ENCODE results near the gene ZMYND8. TPM values are rescaled to one million over a fixed set of nuclear protein-coding genes. Genes with fewer than 3 reads are reported as not detected.

The ZMYND8 gene
- total and polyA plus RNA-seq, 2 of the 4 experiments (the other 2 are of a cell fraction): 24.0 to 28.2 TPM

DNA sequence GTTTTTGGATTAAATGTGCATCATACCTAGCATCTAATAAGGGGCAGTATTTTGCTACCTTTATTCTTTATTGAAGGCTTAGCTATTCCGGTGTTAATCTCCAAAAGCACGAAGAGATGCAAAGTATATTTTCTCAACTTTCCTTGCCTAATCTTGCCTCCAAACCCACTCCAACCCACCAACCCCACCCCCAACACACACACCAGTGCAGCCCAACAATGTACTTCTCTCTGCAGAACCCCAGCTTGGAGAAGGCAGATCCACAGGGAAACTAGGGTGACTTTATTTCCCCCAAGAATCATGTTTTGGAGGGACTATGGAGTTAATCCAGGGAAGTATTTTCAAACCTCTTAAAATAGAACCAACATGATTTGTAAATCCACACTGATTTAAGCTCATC, 73.6 kb downstream of the ZMYND8 start:
- CTCF ChIA-PET: interaction anchor here (0.6 kb wide), 1 partner anchor 211 kb away, joined by 5 read pairs; no protein-coding TSS in a partner anchor

More for the DNA sequence above, 73.6 kb downstream of the ZMYND8 start:
- Histone ChIP-seq H4K5ac (ENCODE audit: low read depth, low read length) (no peak overlapping the region), H3K23ac (ENCODE audit: low read depth, low read length) (no peak overlapping the region), H3K14ac (replicated peaks; ENCODE audit: low read depth, low read length) (no peak overlapping the region), H4K20me1 (ENCODE audit: insufficient read depth, low read length) (no peaks in the 10 kb centered on the region), H3K9me3 (ENCODE audit: control insufficient read depth, insufficient read depth, low read length) (no peaks in the 10 kb centered on the region), H3K27ac (ENCODE audit: insufficient read depth, low read length) (no peak overlapping the region), H3K56ac (ENCODE audit: extremely low read depth, insufficient read depth, low read length) (no peak overlapping the region), H2AFZ (replicated peaks; ENCODE audit: low read length, poor library complexity) (no peak overlapping the region), H3K4ac (ENCODE audit: low read depth, low read length) (no peak overlapping the region), H3K4me3 (ENCODE audit: insufficient read depth, low read depth, low read length) (no peak overlapping the region), H2BK20ac (ENCODE audit: low read depth, low read length) (no peak overlapping the region), H3K4me1 (ENCODE audit: control insufficient read depth, insufficient read depth, low read length) (peaks cover 6% of the 10 kb centered on the region), H2AK5ac (ENCODE audit: low read depth, low read length) (no peak overlapping the region), H3K4me2 (ENCODE audit: low read depth, low read length) (no peak overlapping the region), H2BK120ac (ENCODE audit: low read depth, low read length) (no peak overlapping the region), H2BK5ac (ENCODE audit: low read depth, low read length, poor library complexity, severe bottlenecking) (no peak overlapping the region), H3K18ac (ENCODE audit: low read depth, low read length) (no peak overlapping the region), H4K91ac (ENCODE audit: insufficient read depth, low read depth, low read length) (no peak overlapping the region), H3K27me3 (ENCODE audit: control insufficient read depth, insufficient read depth, low read length) (no peaks in the 10 kb centered on the region), H3K36me3 (ENCODE audit: control insufficient read depth, insufficient read depth, low read length) (peaks cover 37% of the 10 kb centered on the region), H3K79me1 (ENCODE audit: low read depth in 1 of 2, low read length in 2 of 2) (peaks cover 6 to 34% of the 10 kb centered on the region in 2 experiments; a peak in 3 of 4 replicates), H3K9me1 (ENCODE audit: insufficient read depth, low read length) (peaks cover 9% of the 10 kb centered on the region), H2BK15ac (ENCODE audit: low read depth, low read length) (no peak overlapping the region), H4K8ac (ENCODE audit: low read depth in 2 of 2, low read length in 2 of 2) (no peak overlapping the region), H2AK9ac (replicated peaks; ENCODE audit: low read depth, low read length, poor library complexity) (no peak overlapping the region), H3K9ac (ENCODE audit: low read depth, low read length) (no peak overlapping the region)
- no peak for DNase-seq
- dilution Hi-C loops (cut with HindIII; ENCODE audit: low sequenced_read_pairs, unreplicated experiment): no loop called here
- in situ Hi-C loops (cut with MboI; ENCODE audit: low sequenced_read_pairs): no loop called here
- no peak for ATAC-seq (ENCODE audit: low read depth)
- TF ChIP-seq RAD21 (IDR thresholded peaks at IDR 0.05; ENCODE audit: low read length) (no peak), MXI1 (IDR thresholded peaks at IDR 0.05; ENCODE audit: borderline replicate concordance, low read depth, low read length) (no peak), MAFK (IDR thresholded peaks at IDR 0.05; ENCODE audit: low read depth, low read length) (no peak), POLR2A (IDR thresholded peaks at IDR 0.05; ENCODE audit: low read depth, low read length) (no peak), FOS (IDR thresholded peaks at IDR 0.05; ENCODE audit: low read depth, low read length) (no peak)
- TF ChIP-seq, protein P1, sequence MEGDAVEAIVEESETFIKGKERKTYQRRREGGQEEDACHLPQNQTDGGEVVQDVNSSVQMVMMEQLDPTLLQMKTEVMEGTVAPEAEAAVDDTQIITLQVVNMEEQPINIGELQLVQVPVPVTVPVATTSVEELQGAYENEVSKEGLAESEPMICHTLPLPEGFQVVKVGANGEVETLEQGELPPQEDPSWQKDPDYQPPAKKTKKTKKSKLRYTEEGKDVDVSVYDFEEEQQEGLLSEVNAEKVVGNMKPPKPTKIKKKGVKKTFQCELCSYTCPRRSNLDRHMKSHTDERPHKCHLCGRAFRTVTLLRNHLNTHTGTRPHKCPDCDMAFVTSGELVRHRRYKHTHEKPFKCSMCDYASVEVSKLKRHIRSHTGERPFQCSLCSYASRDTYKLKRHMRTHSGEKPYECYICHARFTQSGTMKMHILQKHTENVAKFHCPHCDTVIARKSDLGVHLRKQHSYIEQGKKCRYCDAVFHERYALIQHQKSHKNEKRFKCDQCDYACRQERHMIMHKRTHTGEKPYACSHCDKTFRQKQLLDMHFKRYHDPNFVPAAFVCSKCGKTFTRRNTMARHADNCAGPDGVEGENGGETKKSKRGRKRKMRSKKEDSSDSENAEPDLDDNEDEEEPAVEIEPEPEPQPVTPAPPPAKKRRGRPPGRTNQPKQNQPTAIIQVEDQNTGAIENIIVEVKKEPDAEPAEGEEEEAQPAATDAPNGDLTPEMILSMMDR (conservative IDR thresholded peaks at IDR 0.05; ENCODE audit: low read depth, low read length): no peak
- intact Hi-C loops (cut with micrococcal nuclease): no loop called here
- 90% methylated on average over 2 of the region's 2 CpGs; no CpG with 5 or more reads in 1 of the 2 experiments for WGBS, 2 experiments (ENCODE audit: extremely low coverage in 2 of 2, insufficient read length in 1 of 2)
- POLR2A ChIA-PET (ENCODE audit: unreplicated experiment): no interaction called here
- no TSS peak for BruUV-seq (replicated peaks)

All from IMR-90 (cell line).